Vagina (tissue), 2 donors: ENCODE results near the gene IL25. TPM values are rescaled to one million over a fixed set of nuclear protein-coding genes. Genes with fewer than 3 reads are reported as not detected.
A peak's percentile ranks its signal among the peaks of the same experiment; 100 is the strongest.

Experiments used
- DNase-seq, 2 donors: peaks; one replicate each; pipeline ENCODE4 v3.0.0-alpha.2; 2017; ENCODE audit errors: extremely low spot score in 2 of 2
- H3K27ac ChIP-seq: fragments of 200-600 bp; sonication (generic); one replicate; pipeline ENCODE4 v1.5.1; 2019
- H3K27me3 ChIP-seq: fragments of 200-600 bp; sonication (generic); one replicate; pipeline ENCODE4 v1.5.1; 2019
- H3K36me3 ChIP-seq, 2 donors: fragments of 200-600 bp; sonication (generic); one replicate each; pipeline ENCODE4 v1.5.1; 2017 to 2019
- H3K4me1 ChIP-seq: fragments of 200-600 bp; sonication (generic); one replicate; pipeline ENCODE4 v1.5.1; 2019
- H3K4me3 ChIP-seq, 2 donors: fragments of 200-600 bp; sonication (generic); 1 replicate in 1 of 2; 2 replicates in 1 of 2; pipeline ENCODE4 v1.5.1; 2016 to 2019
- H3K9me3 ChIP-seq: fragments of 200-600 bp; sonication (generic); one replicate; pipeline ENCODE4 v1.5.1; 2019
- CTCF ChIP-seq, 3 experiments: fragments of 450-650 bp in 2 of 3; fragments of 200-600 bp in 1 of 3; sonication (generic) in 1 of 3; IDR thresholded peaks; one replicate each; pipeline ENCODE4 v1.5.1; 2017 to 2019; ENCODE audit warnings: antibody characterized with exemption in 3 of 3, mild to moderate bottlenecking in 2 of 3, moderate library complexity in 2 of 3
- POLR2A ChIP-seq, 2 donors: fragments of 450-650 bp; IDR thresholded peaks; one replicate each; pipeline ENCODE4 v1.6.1; 2017; ENCODE audit warnings: antibody characterized with exemption in 2 of 2, mild to moderate bottlenecking in 2 of 2, moderate library complexity in 2 of 2
- POLR2AphosphoS5 ChIP-seq, 2 donors: sonication (generic); formaldehyde crosslinking; IDR thresholded peaks; one replicate each; pipeline ENCODE4 v1.9.0; 2017; ENCODE audit warnings: antibody characterized with exemption in 2 of 2, mild to moderate bottlenecking in 2 of 2, low read depth in 1 of 2; ENCODE audit not compliant: insufficient read depth in 1 of 2
- intact Hi-C: fragments of 100-400 bp; cut with DNase I; formaldehyde crosslinking; loops from one replicate; pipeline ENCODE4 v1.15.1; 2023
- total RNA-seq: library from RNA; depleted of rRNA; stranded (reverse); fragments of >200 nt; gene quantifications from one replicate; pipeline ENCODE4 v1.2.3, GENCODE V29; 2016

The IL25 gene
- total RNA-seq, 1 donor from 2014 or later = not detected

- Histone ChIP-seq H3K4me3 (no peak overlapping the region), H3K4me1 (peaks cover 20% of the 10 kb centered on the region), H3K27ac (no peak overlapping the region), H3K9me3 (no peaks in the 10 kb centered on the region), H3K27me3 (no peaks in the 10 kb centered on the region), H3K36me3 (peaks cover 0 to 17% of the 10 kb centered on the region in 2 donors)
- TF ChIP-seq CTCF (IDR thresholded peaks at IDR 0.05) (no peak), POLR2AphosphoS5 (IDR thresholded peaks at IDR 0.05; ENCODE audit: insufficient read depth in 1 of 2, low read depth in 1 of 2) (no peak), POLR2A (IDR thresholded peaks at IDR 0.05) (no peak)
- peak in 1 of 2 donors; percentile 78 for DNase-seq
- intact Hi-C loops = no loop called here
These were observed 17.6 kb upstream of the IL25 start for GRCh38 chr14:23354990-23355389.

GRCh38 chr14:23355871-23356435 lies 16.7 kb upstream of the IL25 start:
- peak in 1 of 2 donors; percentile 71 for DNase-seq
- Histone ChIP-seq H3K27me3 (no peaks in the 10 kb centered on the region), H3K4me1 (peaks cover 29% of the 10 kb centered on the region), H3K4me3 (no peak overlapping the region), H3K27ac (no peak overlapping the region), H3K36me3 (peaks cover 0 to 24% of the 10 kb centered on the region in 2 donors), H3K9me3 (no peaks in the 10 kb centered on the region)
- intact Hi-C loops = no loop called here
- TF ChIP-seq POLR2A (IDR thresholded peaks at IDR 0.05) (no peak), CTCF (IDR thresholded peaks at IDR 0.05) (no peak), POLR2AphosphoS5 (IDR thresholded peaks at IDR 0.05; ENCODE audit: insufficient read depth in 1 of 2, low read depth in 1 of 2) (no peak)

GRCh38 chr14:23356662-23357061 lies 15.9 kb upstream of the IL25 start:
- Histone ChIP-seq H3K27me3 (no peaks in the 10 kb centered on the region), H3K27ac (no peak overlapping the region), H3K9me3 (no peaks in the 10 kb centered on the region), H3K36me3 (peaks cover 0 to 24% of the 10 kb centered on the region in 2 donors), H3K4me3 (no peak overlapping the region), H3K4me1 (peaks cover 33% of the 10 kb centered on the region)
- intact Hi-C loops = no loop called here
- DNase-seq = peak in 1 of 2 donors; percentile 67
- TF ChIP-seq CTCF (IDR thresholded peaks at IDR 0.05) (no peak), POLR2A (IDR thresholded peaks at IDR 0.05) (no peak), POLR2AphosphoS5 (IDR thresholded peaks at IDR 0.05; ENCODE audit: insufficient read depth in 1 of 2, low read depth in 1 of 2) (no peak)

- no peak for TF ChIP-seq POLR2A (IDR thresholded peaks at IDR 0.05)
- TF ChIP-seq POLR2AphosphoS5 (IDR thresholded peaks at IDR 0.05; ENCODE audit: insufficient read depth in 1 of 2, low read depth in 1 of 2) = no peak
- TF ChIP-seq CTCF (IDR thresholded peaks at IDR 0.05) = no peak
- Histone ChIP-seq H3K4me1 (peaks cover 33% of the 10 kb centered on the region), H3K36me3 (peaks cover 0 to 24% of the 10 kb centered on the region in 2 donors), H3K27me3 (no peaks in the 10 kb centered on the region), H3K9me3 (no peaks in the 10 kb centered on the region), H3K4me3 (no peak overlapping the region), H3K27ac (no peak overlapping the region)
- DNase-seq = peak in 1 of 2 donors; percentile 86
- intact Hi-C loops = no loop called here
These were observed 15.3 kb upstream of the IL25 start for GRCh38 chr14:23357261-23357660.

- Histone ChIP-seq H3K36me3 (peaks cover 0 to 24% of the 10 kb centered on the region in 2 donors), H3K4me3 (no peak overlapping the region), H3K27ac (no peak overlapping the region), H3K4me1 (peaks cover 33% of the 10 kb centered on the region), H3K27me3 (no peaks in the 10 kb centered on the region), H3K9me3 (no peaks in the 10 kb centered on the region)
- TF ChIP-seq CTCF (IDR thresholded peaks at IDR 0.05) (no peak), POLR2A (IDR thresholded peaks at IDR 0.05) (no peak), POLR2AphosphoS5 (IDR thresholded peaks at IDR 0.05; ENCODE audit: insufficient read depth in 1 of 2, low read depth in 1 of 2) (no peak)
- intact Hi-C loops = no loop called here
- DNase-seq = no peak
These were observed 14.6 kb upstream of the IL25 start for GRCh38 chr14:23358042-23358441.
